ENCODE measurements around the gene MAN2B2.

The MAN2B2 gene

DNA sequence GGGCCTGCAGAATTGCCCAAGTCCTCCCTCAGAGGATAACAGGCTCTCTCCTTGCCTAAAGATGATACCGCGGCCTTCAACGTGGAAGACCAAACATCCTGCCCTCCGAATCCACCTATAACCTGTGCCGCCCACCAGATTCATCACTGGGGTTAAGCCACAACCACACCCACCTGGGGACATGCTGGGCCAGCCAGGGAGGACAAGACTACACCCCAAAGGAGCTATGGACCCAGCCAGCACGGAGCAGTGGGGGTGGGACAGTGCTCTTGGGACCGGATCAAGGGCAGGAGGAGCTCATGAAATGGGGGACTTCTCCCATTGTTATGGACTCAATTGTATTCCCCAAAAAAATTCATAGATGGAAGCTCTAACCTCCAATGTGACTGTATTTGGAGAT is 6.8 kb upstream of the MAN2B2 start:
- no peak for DNase-seq

DNA sequence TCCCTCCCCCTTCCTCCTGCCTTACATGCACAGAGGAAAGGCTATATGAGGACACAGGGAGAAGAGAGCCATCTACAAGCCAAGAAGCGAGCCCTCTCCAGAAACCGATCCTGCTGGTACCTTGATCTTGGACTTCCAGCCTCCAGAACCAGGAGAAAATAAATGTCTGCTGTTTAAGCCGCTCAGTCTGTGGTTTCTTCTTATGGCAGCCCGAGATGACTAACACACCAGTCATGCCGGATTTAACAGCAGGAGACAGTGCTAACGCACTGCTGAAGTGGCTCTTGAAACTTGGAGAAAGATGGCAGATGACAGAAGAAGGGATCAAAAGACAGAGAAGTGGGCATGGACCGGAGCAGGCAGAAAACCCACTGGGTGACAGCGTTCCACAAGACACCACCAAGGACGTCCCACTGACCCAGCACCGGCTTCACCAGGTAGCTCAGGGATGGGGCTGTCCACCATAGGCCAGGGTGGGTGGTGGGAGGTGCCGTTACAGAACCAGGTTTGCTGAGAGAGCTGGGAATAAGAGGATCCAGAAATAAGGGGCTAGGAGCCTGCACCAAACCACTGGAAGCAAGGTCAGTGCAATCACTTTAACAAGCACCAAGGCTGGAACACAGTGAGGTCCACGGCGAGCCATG is 6.2 kb upstream of the MAN2B2 start:
- no peak for DNase-seq

DNA sequence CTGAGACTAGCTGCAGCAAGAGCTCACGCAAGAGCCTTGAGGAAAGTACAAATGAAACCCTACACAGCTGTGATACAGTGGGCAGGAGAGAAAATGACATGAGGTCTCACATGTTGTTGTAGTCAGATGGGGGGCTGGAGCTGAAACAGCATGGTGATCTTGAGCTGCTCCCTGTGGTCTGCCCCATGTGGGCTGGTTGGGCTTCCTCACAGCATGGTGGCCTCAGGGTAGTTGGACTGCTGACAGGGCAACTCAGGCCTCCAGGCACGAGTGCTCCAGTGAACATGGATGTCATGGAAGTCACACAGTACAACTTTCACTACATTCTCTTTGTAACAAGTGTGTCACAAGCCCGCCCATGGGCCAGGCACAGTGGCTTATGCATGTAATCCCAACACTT is 3.4 kb upstream of the MAN2B2 start:
- no peak for DNase-seq

DNA sequence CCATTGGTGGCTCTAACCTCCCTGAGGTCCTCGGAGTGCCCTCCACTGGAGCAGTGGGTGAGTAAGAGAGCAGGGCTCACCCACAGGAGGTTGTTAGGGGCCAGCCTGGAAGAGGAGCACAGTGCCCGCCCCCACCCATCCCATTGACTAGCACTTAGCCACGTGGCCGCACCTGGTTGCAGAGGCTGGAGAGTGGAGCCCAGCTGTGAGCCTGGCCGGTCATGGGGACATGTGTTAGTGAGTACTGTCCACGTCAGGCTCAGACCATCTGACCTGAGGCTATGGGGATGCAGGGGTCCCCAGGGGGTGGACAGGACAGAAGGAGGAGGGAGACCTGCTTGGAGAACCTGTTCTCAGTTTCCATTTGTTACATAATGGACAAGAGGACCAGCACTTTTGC is 1.4 kb upstream of the MAN2B2 start:
- no peak for DNase-seq

DNA sequence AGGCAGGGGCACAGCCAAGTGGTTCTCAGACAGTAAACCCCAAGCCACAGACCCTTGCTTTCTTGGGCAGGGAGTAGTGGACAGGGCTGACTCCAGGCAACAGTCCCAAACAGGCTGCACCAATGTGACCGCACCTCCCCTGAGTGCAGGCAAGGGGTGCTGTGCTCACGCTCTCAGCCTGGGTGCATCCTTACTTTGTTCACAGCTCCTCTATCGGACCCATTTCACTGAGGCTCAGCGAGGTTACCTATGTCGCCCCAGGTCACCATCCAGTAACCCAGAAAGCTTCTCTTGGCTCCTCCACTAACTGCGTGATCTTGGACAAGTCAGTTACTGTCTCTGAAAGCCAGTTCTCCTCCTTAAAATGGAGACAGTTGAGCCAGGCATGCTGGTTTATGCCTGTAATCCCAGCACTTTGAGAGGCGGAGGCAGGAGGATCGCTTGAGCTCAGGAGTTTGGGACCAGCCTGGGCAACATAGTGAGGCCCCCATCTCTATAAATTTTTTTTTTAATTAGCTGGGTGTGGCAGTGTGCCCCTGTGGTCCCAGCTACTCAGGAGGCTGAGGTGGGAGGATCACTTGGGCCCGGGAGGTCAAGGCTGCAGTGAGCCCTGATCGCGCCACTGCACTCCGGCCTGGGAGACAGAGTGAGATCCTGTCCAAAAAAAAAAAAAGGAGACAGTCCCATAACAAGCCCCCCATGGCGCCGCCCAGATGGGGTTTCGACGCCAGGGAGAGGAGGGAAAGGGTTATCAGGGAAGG is 823 bp upstream of the MAN2B2 start:
- DNase-seq = no peak

DNA sequence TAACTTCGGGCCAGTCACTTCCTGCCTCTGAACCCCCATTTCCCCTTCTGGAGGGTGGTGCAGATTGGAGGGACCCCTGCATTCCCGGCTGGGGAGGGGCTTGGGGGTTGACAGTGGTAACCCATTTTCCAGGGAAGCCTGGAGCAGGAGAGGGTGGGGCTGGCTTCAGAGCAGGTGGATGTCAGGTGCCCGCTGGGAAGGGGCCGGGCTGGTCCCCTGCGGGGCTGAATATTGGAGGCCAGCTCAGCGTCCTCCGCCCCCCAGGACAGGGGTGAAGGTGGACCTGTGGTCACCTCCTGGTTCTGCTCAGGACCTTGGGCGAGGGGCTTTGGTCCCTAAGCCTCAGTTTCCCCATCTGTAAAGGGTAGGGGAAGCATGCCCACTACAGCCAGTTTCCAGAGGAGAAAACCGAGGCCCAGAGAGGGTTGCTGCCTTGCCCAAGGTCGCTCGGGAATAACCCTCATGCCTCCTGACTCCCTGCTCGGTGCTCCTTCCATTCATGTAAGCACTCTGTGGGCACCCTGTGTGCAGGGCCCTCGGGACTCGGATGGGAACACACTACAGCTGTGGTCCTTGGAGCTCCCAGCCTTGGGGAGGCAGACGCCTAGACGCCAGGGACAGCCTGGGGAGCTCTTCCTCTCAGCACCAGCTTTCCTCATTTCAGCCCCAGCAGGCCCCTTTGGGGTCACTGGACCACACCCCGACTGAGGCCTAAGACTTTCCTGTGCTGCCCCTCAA is 683 bp downstream of the MAN2B2 start:
- no peak for DNase-seq

DNA sequence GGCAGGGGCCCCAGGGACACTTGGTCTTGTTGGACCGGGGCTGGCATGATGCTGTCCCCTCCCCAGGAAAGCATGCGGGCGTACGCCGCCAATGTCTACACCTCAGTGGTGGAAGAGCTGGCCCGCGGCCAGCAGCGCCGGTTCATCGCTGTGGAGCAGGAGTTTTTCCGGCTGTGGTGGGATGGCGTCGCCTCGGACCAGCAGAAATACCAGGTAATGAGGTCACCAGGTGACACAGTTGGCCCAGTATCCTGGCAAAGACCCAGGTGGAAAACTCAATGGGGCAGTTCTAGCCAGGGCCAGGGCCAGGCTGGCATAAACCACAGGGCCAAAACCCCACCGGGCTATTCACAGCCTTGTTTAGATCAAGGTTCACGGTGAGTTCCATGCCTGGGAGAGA is 1.5 kb downstream of the MAN2B2 start:
- DNase-seq = no peak

DNA sequence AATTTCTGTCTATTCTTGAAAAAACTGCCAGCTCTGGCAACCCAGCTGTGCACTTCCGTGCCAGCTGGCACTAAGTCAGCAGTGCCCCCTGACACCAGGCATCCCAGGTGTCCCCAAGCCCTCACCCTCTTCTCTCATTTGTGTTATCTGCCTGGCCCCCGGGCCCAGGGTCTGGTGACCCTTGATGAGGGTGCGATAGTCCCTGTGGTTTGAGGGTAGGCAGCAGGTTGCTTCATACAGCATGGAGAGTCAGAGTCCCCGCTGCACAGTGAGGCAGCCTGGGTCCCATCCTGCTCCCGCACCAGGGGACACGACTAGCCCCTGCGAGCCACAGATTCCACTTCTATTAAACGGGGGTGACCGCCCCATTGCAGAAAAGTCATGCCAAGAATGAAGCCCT is 1.9 kb downstream of the MAN2B2 start:
- DNase-seq = no peak

DNA sequence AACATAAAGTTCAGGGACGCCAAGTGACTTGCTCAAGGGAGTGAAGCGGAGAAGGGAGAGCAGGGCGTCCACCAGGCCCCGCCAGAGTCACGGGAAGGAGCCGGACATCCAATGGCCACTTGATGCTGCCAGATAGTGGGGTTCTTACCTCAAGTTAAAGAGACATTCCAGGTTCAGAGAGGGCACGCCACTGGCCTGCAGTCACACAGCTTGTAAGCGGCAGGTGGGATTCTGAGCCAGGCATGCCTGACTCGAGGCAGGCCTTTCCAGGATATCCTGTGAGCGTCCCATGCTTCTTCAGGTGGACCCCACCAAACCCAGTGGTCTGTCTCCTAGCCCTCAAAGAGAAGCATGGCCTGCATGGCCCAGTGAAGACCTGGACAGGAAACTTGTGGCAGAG is 2.4 kb downstream of the MAN2B2 start:
- DNase-seq = no peak

DNA sequence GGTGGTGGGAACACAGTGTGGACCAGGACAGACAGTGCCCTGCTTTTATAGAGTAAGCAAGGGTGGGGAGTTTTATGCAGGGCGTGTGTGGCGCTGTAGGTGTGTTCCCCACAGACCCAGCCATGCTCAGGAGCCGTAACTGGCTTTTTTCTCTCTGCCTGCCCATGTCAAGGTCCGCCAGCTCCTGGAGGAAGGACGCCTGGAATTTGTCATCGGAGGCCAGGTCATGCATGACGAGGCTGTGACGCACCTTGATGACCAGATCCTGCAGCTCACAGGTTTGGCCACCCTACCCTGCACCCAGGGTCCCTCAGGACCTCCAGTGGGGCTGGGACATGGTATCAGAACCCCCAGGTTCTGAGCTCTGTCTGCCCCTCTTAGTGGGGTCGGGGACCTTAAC is 3.2 kb downstream of the MAN2B2 start:
- DNase-seq = no peak

DNA sequence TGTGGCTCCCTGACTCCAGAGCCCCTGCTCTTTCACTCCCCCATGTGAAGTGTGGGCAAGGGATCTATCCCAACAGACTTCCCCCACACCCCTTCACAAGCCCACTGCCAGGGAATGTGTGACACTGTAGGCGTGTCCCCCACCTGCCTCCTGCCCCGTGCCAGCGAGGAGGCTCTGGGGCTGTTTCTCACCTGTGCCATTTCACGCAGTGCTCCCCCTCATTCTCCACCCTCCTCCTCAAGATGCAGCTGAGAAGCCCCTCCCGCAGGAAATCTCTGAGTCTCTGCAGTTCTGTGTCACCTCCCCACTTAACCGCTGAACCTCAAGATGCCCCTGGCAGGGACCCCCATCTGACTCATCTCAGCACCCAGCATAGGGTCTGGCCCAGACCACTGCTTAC is 5.4 kb downstream of the MAN2B2 start:
- DNase-seq = no peak

DNA sequence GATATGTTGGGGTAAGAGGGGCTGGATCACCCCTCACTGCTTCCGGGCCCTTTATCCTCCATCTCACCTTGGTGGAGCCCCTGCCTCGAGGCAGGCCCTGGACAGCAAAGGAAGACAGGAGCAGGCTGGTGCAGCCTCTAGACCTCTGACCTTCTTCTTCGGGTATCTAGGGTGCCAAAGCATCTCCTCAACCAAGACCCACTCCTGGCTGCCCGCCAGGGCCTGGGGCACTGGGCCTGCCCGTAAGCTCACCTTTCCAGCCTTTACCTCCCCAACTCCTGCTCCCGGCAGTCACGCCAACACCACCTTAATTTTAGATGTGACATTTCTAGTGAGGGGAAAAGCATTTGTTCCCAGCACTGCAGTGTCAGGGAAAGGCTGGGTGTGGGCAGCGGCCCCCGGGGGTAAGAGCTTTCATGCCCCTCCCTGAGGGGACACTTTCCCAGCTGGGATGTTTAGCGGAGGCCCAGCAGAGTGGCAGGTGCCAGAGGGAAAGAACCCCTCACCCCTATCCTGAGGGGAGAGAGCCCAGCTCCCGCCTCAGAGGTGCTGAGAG is 6.7 kb downstream of the MAN2B2 start:
- DNase-seq = no peak

DNA sequence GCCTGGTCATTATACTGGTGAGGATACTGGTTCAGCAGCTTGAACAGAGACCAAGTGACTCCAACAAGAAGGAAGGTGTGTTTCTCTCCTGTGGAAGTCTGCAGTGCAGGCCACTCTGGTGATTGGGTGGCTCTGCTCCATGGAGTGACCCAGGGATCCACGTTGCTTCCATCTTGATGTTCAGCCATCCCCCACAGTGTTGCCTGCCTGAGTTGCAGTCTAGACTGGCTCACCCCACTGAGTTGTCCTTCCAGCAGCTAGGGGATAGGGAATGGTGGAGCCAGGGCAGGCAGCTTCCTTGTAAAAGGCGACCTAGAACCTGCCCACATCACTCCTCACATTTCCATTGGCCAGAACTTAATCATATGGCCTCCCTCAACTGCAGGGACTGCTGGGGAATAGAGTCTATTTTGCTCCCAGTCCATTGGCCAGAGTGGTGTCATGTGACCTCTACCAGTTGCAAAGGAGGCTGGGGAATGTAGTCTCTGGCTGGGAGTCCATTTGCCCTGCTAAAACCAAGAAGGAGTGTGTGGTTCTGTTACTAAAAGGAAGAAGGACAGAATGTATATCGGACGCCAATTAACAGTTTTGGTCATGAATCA is 8.0 kb downstream of the MAN2B2 start:
- DNase-seq = no peak

DNA sequence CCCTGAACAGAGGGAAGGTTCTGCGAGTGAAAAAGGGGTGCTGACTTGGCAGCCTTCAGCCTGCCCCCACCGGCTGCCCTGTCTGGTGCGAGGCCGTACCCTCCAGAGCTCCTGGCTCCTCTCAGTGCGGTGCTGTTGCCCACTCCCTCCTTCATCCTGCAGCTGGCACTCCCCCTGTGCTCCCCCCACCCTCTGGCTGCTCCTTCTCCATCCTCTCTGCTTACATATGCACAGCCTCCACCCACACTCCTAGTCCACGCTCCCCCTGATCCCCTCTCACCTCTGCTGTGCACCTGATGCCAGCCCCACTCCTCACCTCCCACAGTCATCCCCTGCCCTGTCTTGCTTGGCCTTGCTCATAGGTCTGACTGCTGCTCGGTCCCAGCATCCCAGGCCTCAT is 9.9 kb downstream of the MAN2B2 start:
- DNase-seq = no peak

DNA sequence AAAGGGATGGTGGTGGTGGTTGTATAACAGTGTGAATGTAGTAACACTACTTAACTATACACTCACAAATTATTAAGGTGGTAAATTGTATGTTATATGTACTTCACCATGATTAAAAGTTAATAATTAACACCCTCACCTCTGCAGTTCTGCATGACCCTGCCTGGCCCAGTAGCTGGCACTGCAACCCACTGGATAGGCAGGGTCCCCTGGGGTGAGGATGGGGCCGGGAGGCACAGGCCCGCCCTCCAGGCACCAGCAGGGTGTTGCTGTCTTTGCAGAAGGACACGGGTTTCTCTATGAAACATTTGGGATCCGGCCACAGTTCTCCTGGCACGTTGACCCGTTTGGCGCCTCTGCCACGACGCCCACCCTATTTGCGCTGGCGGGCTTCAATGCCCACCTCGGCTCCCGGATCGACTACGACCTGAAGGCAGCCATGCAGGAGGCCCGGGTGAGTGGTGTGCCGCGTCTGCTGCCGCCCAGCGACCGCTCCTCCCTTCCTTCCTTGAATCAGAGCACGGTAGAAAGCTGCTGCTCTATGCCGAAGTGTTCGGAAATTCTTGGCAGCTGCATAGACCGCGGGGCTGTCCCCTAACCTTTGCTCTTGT is 11.8 kb downstream of the MAN2B2 start:
- DNase-seq = no peak

DNA sequence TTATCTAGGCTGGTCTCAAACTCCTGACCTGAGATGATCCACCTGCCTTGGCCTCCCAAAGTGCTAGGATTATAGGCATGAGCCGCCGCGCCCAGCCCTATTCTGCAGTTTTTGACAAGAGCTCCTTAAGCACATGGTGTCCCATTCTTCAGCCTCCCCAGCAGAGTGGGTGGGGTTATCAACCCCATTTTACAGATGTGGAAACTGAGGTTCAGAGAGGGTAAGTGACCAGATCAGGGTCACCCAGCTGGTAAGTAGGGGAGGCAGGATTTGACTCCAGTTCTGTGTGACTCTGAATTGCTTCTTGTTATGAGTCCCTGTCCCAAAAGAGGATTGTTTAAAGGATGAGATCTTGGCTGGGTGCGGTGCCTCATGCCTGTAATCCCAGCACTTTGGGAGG is 14.5 kb downstream of the MAN2B2 start:
- DNase-seq = no peak

DNA sequence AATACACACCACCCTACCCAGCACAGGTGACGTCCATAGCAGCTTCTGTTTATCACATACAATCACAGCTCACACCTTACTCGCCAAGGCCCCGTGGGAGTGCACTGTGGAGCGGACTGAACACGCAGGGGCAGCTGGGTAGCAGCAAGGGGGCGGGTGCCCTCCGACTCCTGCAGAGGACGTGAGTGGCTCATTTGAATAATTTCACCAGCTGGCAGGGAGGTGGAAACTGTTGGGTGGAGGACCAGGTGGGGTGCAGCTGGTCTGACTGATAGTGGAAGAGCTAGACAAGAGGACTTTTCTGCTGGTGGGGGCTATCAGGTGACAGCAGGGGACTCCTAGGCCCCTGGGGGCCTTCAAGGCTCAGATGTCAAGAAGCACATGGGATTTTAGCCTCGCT is 16.3 kb downstream of the MAN2B2 start:
- DNase-seq = no peak

DNA sequence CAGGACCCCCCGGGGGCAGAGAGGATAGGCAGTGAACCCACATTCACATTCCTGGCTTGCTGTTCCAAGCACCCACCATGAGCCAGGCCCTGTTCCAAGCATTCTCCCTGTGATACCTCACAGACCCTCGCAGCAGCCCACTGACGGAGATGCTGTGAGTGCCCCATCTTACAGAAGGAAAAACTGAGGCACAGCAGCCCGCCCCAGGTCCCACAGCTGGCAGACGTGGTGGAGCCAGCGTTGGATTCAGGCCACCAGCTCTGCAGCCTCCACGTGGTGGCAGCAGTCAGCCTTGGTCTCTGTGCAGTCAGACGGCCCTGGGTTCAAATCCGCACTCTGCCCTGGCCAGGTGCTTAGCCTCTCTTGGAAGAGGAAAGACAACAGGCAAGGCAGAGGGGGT is 16.8 kb downstream of the MAN2B2 start:
- DNase-seq = no peak

DNA sequence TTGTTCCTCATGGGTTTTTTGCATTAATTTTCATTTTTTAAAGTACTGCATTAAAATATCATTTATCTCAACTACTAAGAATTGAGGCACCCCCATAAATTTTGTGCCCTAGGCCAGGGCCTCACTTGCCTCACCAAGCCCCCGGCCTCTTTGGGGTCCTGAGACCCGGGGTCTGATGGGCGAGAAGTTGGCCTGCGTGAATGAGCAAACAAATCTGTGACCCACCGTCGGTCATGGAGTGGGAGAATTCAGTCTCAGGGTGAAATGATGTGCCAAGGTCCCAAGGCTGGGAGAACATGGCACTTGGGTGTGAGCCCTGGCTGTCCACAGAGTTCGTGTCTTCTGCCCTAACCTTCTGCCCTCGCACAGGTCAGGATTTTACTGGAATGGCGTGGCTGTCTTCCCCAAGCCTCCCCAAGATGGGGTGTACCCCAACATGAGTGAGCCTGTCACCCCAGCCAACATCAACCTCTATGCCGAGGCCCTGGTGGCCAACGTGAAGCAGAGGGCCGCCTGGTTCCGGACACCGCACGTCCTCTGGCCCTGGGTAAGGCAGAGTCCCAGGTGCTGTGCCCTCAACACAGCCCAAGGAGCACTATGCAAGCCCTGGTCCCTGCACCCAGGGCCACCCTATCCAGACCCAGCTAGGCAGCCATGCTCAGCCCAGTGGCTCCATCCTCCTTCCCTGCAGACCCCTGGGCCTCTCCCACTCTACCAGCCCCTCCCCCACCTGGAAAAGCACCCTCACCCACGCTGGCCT is 18.0 kb downstream of the MAN2B2 start:
- DNase-seq = no peak

DNA sequence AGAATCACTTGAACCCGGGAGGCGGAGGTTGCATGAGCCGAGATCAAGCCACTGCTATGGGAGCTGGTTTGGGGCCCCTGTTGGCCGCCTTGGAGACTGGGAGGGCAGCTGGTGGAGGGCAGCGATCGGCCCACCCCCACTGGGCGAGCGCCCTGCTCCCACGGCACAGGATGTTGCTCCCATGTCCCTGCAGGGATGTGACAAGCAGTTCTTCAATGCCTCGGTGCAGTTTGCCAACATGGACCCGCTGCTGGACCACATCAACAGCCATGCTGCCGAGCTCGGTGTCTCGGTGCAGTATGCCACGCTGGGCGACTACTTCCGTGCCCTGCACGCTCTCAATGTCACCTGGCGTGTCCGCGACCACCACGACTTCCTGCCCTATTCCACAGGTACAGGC is 19.4 kb downstream of the MAN2B2 start:
- no peak for DNase-seq

DNA sequence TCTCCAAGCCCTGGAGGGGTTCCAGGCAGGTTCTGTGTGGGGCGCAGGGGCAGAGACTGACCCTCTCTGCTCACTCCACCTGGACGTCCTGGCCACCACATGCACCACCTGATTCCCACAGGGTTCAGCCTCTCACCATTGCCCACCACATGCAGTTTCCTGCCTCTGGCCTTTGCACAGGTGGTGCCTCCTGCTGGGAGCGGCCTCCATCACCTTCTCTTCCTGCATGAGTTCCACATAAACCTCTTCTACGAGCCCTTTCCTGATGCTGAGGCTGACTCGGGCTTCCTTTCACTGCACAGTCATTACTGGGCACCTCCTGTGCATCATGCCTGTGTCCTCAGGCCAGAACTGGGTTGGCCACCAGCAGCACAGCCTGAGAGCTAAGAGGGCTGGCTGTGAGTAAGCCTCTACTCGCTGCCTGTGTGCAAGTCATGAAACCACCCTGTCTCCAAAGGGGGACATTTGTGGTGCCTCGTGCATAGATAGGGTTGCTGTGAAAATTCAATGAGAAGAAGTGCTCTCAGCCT is 19.9 kb downstream of the MAN2B2 start:
- DNase-seq = no peak
